ENCODE data around the gene NIPSNAP2. TPM values are rescaled to one million over a fixed set of nuclear protein-coding genes. Genes with fewer than 3 reads are reported as not detected.
A peak's percentile ranks its signal among the peaks of the same experiment; 100 is the strongest.

NIPSNAP2 gene
- total RNA-seq, result 10 to 100 TPM; 40.7 to 45.9 TPM
- 34.2 TPM for polyA plus RNA-seq (2013, experiment 1 of 2)
- 34.0 TPM for polyA plus RNA-seq (2013, experiment 2 of 2)
- total RNA-seq, result 10.5 to 92.1 (median 43.5) reads per million in 172 experiments

DNA sequence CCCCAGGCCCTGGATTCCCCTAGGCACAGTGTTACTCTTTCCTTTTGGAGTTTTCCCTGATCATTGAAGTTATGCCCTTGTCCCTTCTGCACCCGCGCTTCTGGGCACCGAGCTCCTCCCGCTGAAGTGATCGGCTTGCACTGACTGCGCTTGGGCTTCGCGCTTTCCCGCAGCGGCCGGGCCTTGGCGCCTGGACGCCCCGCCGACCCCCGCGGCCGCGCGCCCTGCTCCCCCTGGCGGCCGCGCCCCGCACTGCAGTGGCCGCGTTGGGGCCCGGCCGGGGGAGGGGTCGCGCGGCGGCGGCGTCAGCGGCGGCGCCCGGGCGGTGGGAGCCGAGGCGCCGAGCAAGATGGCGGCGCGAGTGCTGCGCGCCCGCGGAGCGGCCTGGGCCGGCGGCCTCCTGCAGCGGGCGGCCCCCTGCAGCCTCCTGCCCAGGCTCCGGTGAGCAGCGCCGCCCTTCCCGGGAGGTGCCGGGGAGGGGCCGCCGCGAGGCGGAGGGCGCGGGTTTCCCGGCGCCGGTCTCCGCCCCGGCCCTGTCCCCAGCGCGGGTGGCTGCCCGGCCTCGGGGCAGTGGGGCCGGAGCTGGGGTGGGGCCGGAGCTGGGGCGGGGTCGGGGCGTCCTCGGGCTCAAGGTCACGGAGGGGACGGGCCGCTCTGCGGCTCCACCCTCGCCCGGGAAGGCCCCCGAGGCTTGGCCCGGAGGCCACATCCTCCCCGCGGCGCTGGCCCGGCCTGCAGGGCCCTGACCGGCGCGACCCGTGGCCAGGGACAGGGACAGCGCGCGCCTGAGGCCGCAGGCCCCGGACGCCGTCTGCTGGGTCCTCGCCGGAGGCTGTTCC lies at the start of gene NIPSNAP2:
NIPSNAP2 (plus strand) TSS at position 325 of the 839 bp plus-strand sequence; CDS start at position 350, 25 bp downstream.
- CTCF ChIA-PET, result interaction anchor here (0.6 to 1.7 kb wide), 7 partner anchors 9 to 324 kb away, joined by 3 to 5 read pairs (median 4); partner anchors contain the start of gene CHCHD2
- Histone ChIP-seq H3K36me3 (ENCODE audit: insufficient read depth, low read length) (peaks cover 5% of the 10 kb centered on the region), H3K9me3 (ENCODE audit: control insufficient read depth in 1 of 2, insufficient read depth in 1 of 2, low read length in 2 of 2) (no peaks in the 10 kb centered on the region), H3K4me1 (ENCODE audit: insufficient read depth, low read length) (peaks cover 37% of the 10 kb centered on the region), H3K27me3 (ENCODE audit: control insufficient read depth in 1 of 2, insufficient read depth in 2 of 2, low read length in 2 of 2) (no peaks in the 10 kb centered on the region), H3K27ac (ENCODE audit: low read depth in 1 of 2, low read length in 2 of 2) (peak within 1 kb of the TSS; percentile 70 to 76), H3K4me3 (ENCODE audit: low read length) (peak within 1 kb of the TSS; percentile 60)
- Mint-ChIP-seq H3K27ac (peak within 1 kb of the TSS; percentile 92), H3K4me3 (peak within 1 kb of the TSS; percentile 90), H3K36me3 (ENCODE audit: low read depth) (peaks cover 11% of the 10 kb centered on the region), H3K9me3 (no peaks in the 10 kb centered on the region), H3K4me1 (ENCODE audit: low read depth) (peaks cover 43% of the 10 kb centered on the region), H3K27me3 (no peaks in the 10 kb centered on the region)
- POLR2A ChIA-PET, result interaction anchor here (0.6 to 2.9 kb wide), 8 partner anchors 9 to 710 kb away, joined by 3 to 18 read pairs (median 5); partner anchors contain the start of genes CCT6A, CHCHD2 and PSPH
- ATAC-seq (ENCODE audit: poor library complexity), result peak; percentile 92
- TF ChIP-seq, protein P1, sequence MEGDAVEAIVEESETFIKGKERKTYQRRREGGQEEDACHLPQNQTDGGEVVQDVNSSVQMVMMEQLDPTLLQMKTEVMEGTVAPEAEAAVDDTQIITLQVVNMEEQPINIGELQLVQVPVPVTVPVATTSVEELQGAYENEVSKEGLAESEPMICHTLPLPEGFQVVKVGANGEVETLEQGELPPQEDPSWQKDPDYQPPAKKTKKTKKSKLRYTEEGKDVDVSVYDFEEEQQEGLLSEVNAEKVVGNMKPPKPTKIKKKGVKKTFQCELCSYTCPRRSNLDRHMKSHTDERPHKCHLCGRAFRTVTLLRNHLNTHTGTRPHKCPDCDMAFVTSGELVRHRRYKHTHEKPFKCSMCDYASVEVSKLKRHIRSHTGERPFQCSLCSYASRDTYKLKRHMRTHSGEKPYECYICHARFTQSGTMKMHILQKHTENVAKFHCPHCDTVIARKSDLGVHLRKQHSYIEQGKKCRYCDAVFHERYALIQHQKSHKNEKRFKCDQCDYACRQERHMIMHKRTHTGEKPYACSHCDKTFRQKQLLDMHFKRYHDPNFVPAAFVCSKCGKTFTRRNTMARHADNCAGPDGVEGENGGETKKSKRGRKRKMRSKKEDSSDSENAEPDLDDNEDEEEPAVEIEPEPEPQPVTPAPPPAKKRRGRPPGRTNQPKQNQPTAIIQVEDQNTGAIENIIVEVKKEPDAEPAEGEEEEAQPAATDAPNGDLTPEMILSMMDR (IDR thresholded peaks at IDR 0.05), result peak; percentile 13
- intact Hi-C loops (cut with DNase I, micrococcal nuclease), result loop anchor here (1.0 to 10.0 kb wide), 10 partner anchors 13 to 1210 kb away; partner anchors contain the start of genes CHCHD2 (in 1 of the 2), MRPS17 (in 1 of the 2), SEC61G (in 1 of the 2) and VOPP1 (in 1 of the 2)
- DNase-seq, result peak; percentile 26 to 89 (median 53)

DNA sequence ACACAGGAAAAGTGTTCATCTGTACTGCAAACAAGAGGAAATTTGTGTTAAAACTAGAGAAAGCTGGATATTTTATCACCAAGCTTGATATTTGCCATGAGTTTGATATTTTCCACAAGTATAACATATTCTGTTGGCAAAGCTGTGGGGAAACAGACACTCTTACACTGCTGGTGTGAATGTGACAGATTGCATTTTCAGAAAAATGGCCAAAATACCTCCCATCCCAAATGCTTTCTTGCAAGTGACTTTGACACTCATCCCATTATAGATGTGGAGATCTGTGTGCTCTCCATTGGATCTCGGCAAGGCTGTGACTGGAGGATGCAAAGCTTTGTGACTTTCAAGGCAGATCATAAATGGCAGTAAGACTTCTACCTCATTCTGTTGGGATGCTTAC lies 46.6 kb upstream of the NIPSNAP2 start:
- H3K27ac Mint-ChIP-seq, result no peak overlapping the region
- intact Hi-C loops (cut with DNase I, micrococcal nuclease), result no loop called here
- Histone ChIP-seq H3K27ac (ENCODE audit: low read depth in 1 of 2, low read length in 2 of 2) (no peak overlapping the region), H3K4me3 (ENCODE audit: low read length) (no peak overlapping the region), H3K36me3 (ENCODE audit: insufficient read depth, low read length) (peaks cover under 1% of the 10 kb centered on the region), H3K27me3 (ENCODE audit: control insufficient read depth in 1 of 2, insufficient read depth in 2 of 2, low read length in 2 of 2) (no peaks in the 10 kb centered on the region), H3K4me1 (ENCODE audit: insufficient read depth, low read length) (no peaks in the 10 kb centered on the region), H3K9me3 (ENCODE audit: control insufficient read depth in 1 of 2, insufficient read depth in 1 of 2, low read length in 2 of 2) (no peaks in the 10 kb centered on the region)
- ChIA-PET CTCF (no interaction called here), POLR2A (no interaction called here)
- H3K36me3 Mint-ChIP-seq (ENCODE audit: low read depth), result peaks cover 33% of the 10 kb centered on the region
- no peaks in the 10 kb centered on the region for H3K4me1 Mint-ChIP-seq (ENCODE audit: low read depth)
- TF ChIP-seq, protein P1 (IDR thresholded peaks at IDR 0.05), result no peak
- DNase-seq (no peak), ATAC-seq (ENCODE audit: poor library complexity) (no peak)
- no peak overlapping the region for H3K4me3 Mint-ChIP-seq
- no peaks in the 10 kb centered on the region for H3K27me3 Mint-ChIP-seq
- H3K9me3 Mint-ChIP-seq, result no peaks in the 10 kb centered on the region

DNA sequence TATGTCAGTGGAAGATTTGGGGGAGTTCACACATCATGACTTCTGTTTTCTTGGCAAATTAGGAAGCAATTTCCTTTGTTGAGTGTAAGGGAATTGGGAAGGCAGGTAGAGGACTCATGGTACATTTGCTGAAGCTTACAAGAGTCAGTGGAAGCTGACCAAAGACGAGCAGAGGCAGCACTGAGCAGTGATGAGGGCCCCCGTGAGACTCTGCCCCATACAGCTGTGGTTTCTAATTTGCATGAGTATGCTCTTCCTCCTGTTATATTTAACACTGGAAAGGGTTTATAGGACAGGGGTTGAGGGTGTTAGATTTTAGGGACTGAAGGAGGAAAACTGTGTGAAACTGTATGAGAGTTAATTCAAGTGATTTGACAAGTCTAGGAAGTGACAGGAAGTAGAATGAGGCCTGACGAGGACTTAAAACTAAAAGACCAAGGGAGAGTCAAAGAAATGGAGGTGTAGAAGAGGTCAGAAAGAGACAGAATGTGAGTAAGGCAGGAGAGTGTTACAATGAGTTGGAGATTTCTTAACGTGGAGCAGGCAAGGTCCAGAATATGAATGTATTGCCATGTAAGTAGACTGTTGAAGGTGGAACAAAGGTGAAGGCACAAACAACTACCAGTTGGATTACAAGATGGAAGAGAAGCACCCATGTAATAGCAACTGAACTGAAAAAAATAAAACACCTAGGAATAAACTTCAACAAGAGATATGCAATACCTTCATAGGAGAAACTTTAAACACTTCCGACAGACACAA lies 36.2 kb upstream of the NIPSNAP2 start:
- H3K4me1 ChIP-seq (ENCODE audit: insufficient read depth, low read length), result no peaks in the 10 kb centered on the region
- H3K27me3 ChIP-seq (ENCODE audit: control insufficient read depth in 1 of 2, insufficient read depth in 2 of 2, low read length in 2 of 2), result no peaks in the 10 kb centered on the region
- Mint-ChIP-seq H3K4me3 (no peak overlapping the region), H3K9me3 (peaks cover 2% of the 10 kb centered on the region), H3K4me1 (ENCODE audit: low read depth) (no peaks in the 10 kb centered on the region), H3K27ac (no peak overlapping the region), H3K36me3 (ENCODE audit: low read depth) (peaks cover 36% of the 10 kb centered on the region), H3K27me3 (no peaks in the 10 kb centered on the region)
- no peak for DNase-seq
- H3K36me3 ChIP-seq (ENCODE audit: insufficient read depth, low read length), result no peaks in the 10 kb centered on the region
- no peak for ATAC-seq (ENCODE audit: poor library complexity)
- ChIA-PET POLR2A (no interaction called here), CTCF (no interaction called here)
- no peak overlapping the region for H3K27ac ChIP-seq (ENCODE audit: low read depth in 1 of 2, low read length in 2 of 2)
- peaks cover 0 to 5% of the 10 kb centered on the region in 2 experiments for H3K9me3 ChIP-seq (ENCODE audit: control insufficient read depth in 1 of 2, insufficient read depth in 1 of 2, low read length in 2 of 2)
- intact Hi-C loops (cut with DNase I, micrococcal nuclease), result no loop called here
- H3K4me3 ChIP-seq (ENCODE audit: low read length), result no peak overlapping the region
- TF ChIP-seq, protein P1 (IDR thresholded peaks at IDR 0.05), result no peak
